Erythroblast (primary cell): ENCODE data around the gene PLEKHG7.
A peak's percentile ranks its signal among the peaks of the same experiment; 100 is the strongest.
"Not testable (repeated sequence)": the region's sequence is repeated elsewhere in the genome, so short reads cannot be mapped to it uniquely, and the experiment has no call there.

ENCODE experiments used
- DNase-seq, 2 experiments: peaks; one replicate each; lab custom pipeline; 2025; lab: John Stamatoyannopoulos, UW
- GATA1 ChIP-seq: IDR thresholded peaks from 2 replicates; pipeline ENCODE4 v1.6.1; 2011; ENCODE audit warnings: low read depth, mild to moderate bottlenecking, control low read depth, low read length, moderate library complexity
- POLR2A ChIP-seq: IDR thresholded peaks from 2 replicates; pipeline ENCODE4 v1.6.1; 2011; ENCODE audit warnings: mild to moderate bottlenecking, low read length

PLEKHG7 gene

DNA sequence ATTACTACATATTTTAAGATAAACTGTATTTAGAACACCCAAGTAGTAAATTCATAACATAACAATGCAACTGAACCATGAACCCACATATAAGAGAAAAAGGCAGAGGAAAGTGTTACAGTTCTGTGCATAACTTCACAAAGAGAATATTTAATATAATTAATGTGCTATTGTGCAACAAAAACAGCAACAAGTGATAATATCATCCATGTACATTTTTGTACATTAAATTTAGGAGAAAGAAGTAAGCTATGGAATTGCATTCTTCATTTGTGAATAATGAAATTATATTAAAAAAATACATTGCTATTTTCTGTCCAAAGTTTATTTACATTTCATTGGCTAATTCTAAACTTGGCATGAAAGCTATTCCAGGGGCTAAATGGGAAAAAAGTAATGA is 72.6 kb downstream of the PLEKHG7 start:
- no peak for DNase-seq
- TF ChIP-seq GATA1 (no peak), POLR2A (no peak)

- no peak for DNase-seq
Measured at GRCh38 chr12:92778525-92778924, 75.7 kb downstream of the PLEKHG7 start.

GRCh38 chr12:92779902-92780301 is 77.1 kb downstream of the PLEKHG7 start:
- TF ChIP-seq GATA1 (no peak), POLR2A (no peak)
- no peak for DNase-seq

More at GRCh38 chr12:92778525-92778924, 75.7 kb downstream of the PLEKHG7 start:
- no peak for TF ChIP-seq GATA1

- TF ChIP-seq POLR2A (no peak), GATA1 (no peak)
- DNase-seq, result no peak
Measured at GRCh38 chr12:92784356-92784755, 81.6 kb downstream of the PLEKHG7 start.

DNA sequence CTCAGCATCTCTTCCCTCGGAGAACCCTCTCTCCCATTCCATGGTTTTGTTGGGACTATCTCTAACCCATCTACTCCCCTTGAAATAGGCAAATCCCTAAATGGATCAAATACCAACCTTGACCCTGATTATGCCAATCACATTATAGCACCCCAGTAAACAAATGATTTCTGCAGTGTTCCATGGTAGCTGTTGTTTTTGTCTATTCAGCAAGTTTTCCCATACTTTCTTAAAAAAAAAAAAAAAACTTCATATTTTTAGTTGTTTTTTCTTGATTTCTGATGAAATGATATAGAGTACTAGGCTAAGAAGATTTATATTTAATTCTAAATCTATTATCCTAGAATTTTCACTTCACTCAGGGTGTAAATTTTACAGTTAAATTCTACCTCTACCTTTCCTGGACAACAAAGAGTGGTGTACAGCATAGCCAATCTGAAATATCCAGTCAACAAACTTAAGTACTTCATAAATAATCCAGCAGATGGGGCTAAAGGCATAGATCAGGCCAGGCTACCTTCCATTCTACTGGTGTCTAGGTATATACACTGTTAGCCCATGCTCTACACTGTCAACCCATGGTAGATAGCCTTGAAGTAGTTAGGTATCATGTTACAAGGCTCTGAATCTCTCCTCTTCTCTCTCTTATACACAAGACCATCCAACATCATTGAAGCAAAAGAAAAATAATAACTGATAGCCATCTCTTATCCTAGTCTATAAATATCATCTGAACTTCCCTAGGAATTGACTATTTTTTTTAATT is 82.2 kb downstream of the PLEKHG7 start:
- DNase-seq, result peak; percentile 75 to 83
- no peak for TF ChIP-seq POLR2A
- TF ChIP-seq GATA1, result no peak

- no peak for DNase-seq
- TF ChIP-seq POLR2A (no peak), GATA1 (no peak)
Measured at GRCh38 chr12:92785563-92785950, 82.8 kb downstream of the PLEKHG7 start.

DNA sequence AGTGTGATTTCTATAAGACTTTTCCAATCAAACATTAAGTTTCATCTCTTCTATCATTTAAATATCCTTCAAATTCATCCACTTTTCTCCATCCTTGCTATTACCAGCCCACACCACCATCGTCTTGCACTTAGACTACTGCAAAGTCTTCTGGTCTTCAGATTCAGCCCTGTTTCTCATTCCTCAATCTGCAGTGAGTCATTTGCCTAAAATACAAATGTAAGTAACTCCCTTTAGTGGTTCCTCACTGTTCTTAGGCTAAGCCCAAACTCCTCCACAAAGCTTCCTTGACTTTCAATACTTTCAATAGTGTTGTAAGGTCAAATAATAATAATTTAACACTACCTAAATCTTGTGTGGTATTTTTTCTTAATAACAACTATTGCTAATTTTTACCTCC is 83.3 kb downstream of the PLEKHG7 start:
- TF ChIP-seq POLR2A (no peak), GATA1 (no peak)
- no peak for DNase-seq

GRCh38 chr12:92794356-92794755 is 91.6 kb downstream of the PLEKHG7 start:
- DNase-seq, result not testable (repeated sequence)

DNA sequence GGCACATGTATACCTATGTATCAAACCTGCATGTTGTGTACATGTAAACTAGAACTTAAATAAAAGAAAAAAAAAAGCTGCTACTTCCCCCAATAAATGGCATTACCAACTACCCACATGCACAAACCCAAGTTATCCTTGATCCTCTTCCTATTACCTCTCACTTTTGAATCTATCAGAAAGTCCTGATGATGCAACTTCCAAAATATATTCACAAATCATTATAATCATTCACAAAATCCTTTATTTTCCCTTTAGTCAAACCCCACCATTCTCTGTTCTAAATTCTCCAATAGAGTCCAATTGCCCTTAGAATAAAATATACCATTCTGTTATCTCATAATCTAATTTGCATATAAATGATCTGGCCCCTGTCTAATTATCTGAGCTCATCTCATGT is 92.0 kb downstream of the PLEKHG7 start:
- DNase-seq, result no peak

GRCh38 chr12:92796650-92797049 is 93.9 kb downstream of the PLEKHG7 start:
- DNase-seq, result no peak
- TF ChIP-seq GATA1, result no peak

More for the DNA sequence above, 92.0 kb downstream of the PLEKHG7 start:
- TF ChIP-seq POLR2A (no peak), GATA1 (no peak)

DNA sequence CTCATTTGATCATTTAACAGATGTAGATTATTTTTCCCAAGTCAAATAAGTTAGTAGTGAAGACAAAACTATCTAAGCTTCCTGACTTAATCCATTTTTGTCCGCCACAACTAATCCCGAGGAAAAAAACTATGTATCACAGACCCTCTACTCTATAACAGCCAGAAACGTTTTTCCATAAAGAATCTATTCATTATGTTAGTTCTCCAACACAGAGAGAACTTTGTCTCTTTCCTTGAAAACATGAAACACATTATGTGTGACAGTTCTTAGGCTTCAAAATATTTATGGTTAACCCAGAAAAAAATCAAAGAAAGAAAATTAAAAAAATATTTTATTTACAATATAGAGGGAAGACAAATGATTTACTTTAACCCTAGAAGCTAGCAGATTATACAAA is 100.1 kb downstream of the PLEKHG7 start:
- TF ChIP-seq POLR2A (no peak), GATA1 (no peak)
- DNase-seq, result no peak

DNA sequence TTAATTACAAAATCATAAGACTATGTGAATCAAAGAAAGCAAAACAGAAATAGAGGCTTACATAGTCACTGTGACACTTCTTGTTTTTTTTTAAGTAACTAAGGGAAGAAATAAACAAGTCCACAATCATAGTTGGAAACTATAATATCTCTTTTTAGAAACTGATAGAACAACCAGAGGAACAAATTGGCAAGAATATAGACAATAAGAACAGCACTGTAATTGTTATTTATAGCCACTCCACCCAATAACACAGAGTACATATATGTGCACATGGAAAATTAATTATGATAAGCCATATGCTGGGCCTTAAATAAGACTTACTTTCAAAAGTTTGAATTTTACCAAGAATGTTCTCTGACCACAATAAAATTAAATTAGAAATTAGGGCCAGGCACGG is 101.1 kb downstream of the PLEKHG7 start:
- no peak for TF ChIP-seq GATA1
- TF ChIP-seq POLR2A, result no peak
- no peak for DNase-seq

DNA sequence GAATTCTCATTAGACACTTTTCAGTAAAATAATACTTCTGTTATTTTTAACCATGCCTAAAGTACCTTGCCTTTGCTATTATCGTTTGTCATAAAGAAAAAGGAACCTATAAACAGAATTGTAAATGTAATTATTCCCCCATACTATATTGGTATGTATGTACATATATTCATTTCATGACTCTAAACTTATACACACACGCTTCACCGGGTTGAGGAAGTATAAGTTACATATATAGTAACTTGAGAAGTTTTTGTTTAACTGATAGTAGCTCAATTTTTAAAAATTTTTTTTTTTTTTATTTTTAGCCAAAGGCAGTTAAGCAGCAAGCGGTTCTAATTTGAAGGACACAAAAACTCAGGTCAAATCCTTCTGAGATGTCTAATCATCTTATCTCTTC is 107.6 kb downstream of the PLEKHG7 start:
- TF ChIP-seq GATA1 (no peak), POLR2A (no peak)
- DNase-seq, result no peak

- no peak for DNase-seq
- TF ChIP-seq GATA1 (no peak), POLR2A (no peak)
Measured at GRCh38 chr12:92814584-92814983, 111.8 kb downstream of the PLEKHG7 start.

DNA sequence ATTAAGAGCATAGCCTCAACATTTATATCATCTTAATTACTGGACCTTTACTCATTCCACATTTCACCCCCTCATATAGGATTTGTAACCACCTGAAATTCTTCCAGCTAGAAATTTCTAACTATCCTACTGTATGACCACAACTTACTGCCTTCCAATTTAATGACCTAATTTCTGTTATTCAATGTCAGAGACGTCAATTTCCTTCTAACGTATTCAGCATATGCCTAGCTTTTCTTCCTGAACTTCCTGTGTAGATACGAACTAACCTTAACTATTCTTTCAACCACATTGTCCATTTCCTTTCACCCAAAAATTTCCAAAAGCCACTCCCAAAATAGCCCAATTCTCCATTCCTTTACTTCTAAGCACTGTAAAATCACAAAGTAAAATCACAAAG is 118.4 kb downstream of the PLEKHG7 start:
- no peak for TF ChIP-seq GATA1
- TF ChIP-seq POLR2A, result no peak
- no peak for DNase-seq
